Measurements from ENCODE around the gene UQCRQ.
A peak's percentile ranks its signal among the peaks of the same experiment; 100 is the strongest.

The UQCRQ gene

GRCh38 chr5:132866342-132867045 lies at the start of gene UQCRQ, which contains the start of gene GDF9:
UQCRQ (plus strand) TSS chr5:132866642; CDS start chr5:132866882, 240 bp downstream.
GDF9 (minus strand) TSS chr5:132866469; CDS start chr5:132864533, 1,936 bp downstream.
- peak; percentile 97 for ATAC-seq
- TF ChIP-seq TSHZ2 (CRISPR knock-in tag; IDR thresholded peaks at IDR 0.05) (0 out of 2 replicates have a peak, but pooled peaks have one; percentile 24), RARB (CRISPR knock-in tag; IDR thresholded peaks at IDR 0.05) (no peak), PATZ1 (CRISPR knock-in tag; IDR thresholded peaks at IDR 0.05; ENCODE audit: borderline replicate concordance) (no peak), ARNTL (CRISPR knock-in tag; IDR thresholded peaks at IDR 0.05; ENCODE audit: borderline replicate concordance, low read depth) (peak; percentile 59; the same call in 1 of the 2 replicates), BACH2 (CRISPR knock-in tag; IDR thresholded peaks at IDR 0.05; ENCODE audit: borderline replicate concordance) (no peak)

DNA sequence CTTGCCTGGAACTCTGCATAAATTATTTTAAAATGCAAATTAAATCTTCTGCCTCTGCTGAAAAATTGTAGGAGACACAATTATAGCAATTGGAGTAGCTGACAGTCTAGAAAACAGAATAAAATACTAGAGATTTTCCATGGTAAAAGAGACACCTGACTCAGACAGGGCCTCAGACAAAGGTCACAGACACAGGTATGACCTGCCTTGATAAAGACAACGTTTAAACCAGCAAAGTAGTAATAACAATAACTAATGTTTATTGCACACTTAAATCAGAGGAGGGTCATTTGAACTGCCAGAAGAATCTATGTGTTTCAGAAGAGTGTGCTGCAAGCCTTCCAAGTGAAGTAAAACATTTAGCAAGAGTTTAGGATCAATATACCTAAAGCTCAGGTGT lies 49.4 kb upstream of the UQCRQ start:
- no peak for TF ChIP-seq ZFP30 (CRISPR knock-in tag; IDR thresholded peaks at IDR 0.05)
- TF ChIP-seq ISL1 (CRISPR knock-in tag; IDR thresholded peaks at IDR 0.05), result no peak
- TF ChIP-seq ZNF565 (CRISPR knock-in tag; conservative IDR thresholded peaks at IDR 0.05; ENCODE audit: low read depth), result no peak
- no peak for TF ChIP-seq BACH2 (CRISPR knock-in tag; IDR thresholded peaks at IDR 0.05; ENCODE audit: borderline replicate concordance)
- no peak for TF ChIP-seq ZNF8 (CRISPR knock-in tag; IDR thresholded peaks at IDR 0.05)
- no peak for TF ChIP-seq PPARA (CRISPR knock-in tag; IDR thresholded peaks at IDR 0.05; ENCODE audit: borderline replicate concordance)
- TF ChIP-seq TCF4 (CRISPR knock-in tag; IDR thresholded peaks at IDR 0.05; ENCODE audit: borderline replicate concordance), result no peak
- TF ChIP-seq GLIS3 (CRISPR knock-in tag; IDR thresholded peaks at IDR 0.05), result no peak
- no peak for TF ChIP-seq SNAI2 (CRISPR knock-in tag; IDR thresholded peaks at IDR 0.05)
- TF ChIP-seq ZFP3 (CRISPR knock-in tag; IDR thresholded peaks at IDR 0.05), result no peak
- ATAC-seq, result no peak

DNA sequence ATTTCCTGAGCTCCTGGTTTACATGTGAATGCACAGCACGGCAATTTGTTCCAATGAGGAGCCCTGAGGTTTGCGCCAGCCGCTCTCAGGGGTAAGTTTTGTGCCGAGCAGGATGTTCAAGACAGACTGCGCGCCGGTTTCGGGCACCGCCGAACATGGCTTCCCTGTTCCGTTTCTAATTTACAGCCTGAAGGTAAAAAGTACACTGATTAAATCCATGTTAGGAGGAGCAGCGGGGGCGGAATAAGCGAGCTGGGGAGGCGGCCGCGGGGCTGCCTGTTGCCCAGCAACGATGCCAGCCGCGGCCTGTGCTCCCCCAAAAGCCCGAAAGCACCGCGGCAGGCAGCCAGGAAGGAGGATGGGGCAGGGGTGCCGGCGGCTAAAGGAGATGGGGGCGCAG lies 47.0 kb upstream of the UQCRQ start:
- TF ChIP-seq ZNF8 (CRISPR knock-in tag; IDR thresholded peaks at IDR 0.05), result no peak
- TF ChIP-seq ZFP30 (CRISPR knock-in tag; IDR thresholded peaks at IDR 0.05), result no peak
- TF ChIP-seq, protein P1, sequence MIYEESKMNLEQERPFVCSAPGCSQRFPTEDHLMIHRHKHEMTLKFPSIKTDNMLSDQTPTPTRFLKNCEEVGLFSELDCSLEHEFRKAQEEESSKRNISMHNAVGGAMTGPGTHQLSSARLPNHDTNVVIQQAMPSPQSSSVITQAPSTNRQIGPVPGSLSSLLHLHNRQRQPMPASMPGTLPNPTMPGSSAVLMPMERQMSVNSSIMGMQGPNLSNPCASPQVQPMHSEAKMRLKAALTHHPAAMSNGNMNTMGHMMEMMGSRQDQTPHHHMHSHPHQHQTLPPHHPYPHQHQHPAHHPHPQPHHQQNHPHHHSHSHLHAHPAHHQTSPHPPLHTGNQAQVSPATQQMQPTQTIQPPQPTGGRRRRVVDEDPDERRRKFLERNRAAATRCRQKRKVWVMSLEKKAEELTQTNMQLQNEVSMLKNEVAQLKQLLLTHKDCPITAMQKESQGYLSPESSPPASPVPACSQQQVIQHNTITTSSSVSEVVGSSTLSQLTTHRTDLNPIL (CRISPR knock-in tag; IDR thresholded peaks at IDR 0.05; ENCODE audit: low read depth), result no peak
- no peak for TF ChIP-seq ZNF565 (CRISPR knock-in tag; conservative IDR thresholded peaks at IDR 0.05; ENCODE audit: low read depth)
- TF ChIP-seq TCF4 (CRISPR knock-in tag; IDR thresholded peaks at IDR 0.05; ENCODE audit: borderline replicate concordance), result no peak
- ATAC-seq, result no peak

DNA sequence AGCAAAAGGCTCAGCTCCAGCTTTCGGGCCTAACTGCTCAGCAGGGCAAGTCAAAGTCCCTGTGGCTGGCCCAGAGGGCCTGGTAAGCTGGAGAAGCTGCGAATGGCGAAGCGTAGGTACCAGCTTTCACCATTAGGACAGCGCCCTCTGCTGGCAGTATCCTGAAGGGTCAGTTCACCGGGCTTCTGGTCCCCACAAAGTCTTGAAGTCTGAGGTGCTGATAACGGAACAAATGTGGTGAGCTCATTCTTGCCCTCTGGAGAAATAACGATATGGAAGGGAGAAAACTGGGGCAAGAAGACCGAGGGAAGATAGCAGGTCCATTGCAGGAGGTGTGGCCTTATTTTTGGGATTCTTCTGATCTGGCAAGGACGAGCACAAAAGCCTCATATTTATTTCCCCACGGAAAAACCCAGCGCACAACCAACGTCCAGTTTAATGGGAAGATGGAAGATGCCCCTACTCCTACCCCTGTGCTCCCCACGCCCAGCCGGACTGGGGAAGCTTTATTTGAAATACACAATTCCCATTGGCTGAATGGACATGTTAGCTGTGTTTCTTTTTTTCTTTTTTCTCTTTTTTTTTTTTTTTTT lies 46.2 kb upstream of the UQCRQ start:
- TF ChIP-seq GLIS3 (CRISPR knock-in tag; IDR thresholded peaks at IDR 0.05), result no peak
- TF ChIP-seq ZFP30 (CRISPR knock-in tag; IDR thresholded peaks at IDR 0.05), result no peak
- no peak for TF ChIP-seq ZFP3 (CRISPR knock-in tag; IDR thresholded peaks at IDR 0.05)
- no peak for TF ChIP-seq ARNTL (CRISPR knock-in tag; IDR thresholded peaks at IDR 0.05; ENCODE audit: borderline replicate concordance, low read depth)
- no peak for TF ChIP-seq ISL1 (CRISPR knock-in tag; IDR thresholded peaks at IDR 0.05)
- TF ChIP-seq CSRNP3 (CRISPR knock-in tag; IDR thresholded peaks at IDR 0.05), result no peak
- TF ChIP-seq ZC3H10 (CRISPR knock-in tag; IDR thresholded peaks at IDR 0.05), result no peak
- TF ChIP-seq TCF4 (CRISPR knock-in tag; IDR thresholded peaks at IDR 0.05; ENCODE audit: borderline replicate concordance), result no peak
- TF ChIP-seq TOX (CRISPR knock-in tag; IDR thresholded peaks at IDR 0.05; ENCODE audit: borderline replicate concordance), result no peak
- no peak for TF ChIP-seq ZNF8 (CRISPR knock-in tag; IDR thresholded peaks at IDR 0.05)
- TF ChIP-seq, protein P2, sequence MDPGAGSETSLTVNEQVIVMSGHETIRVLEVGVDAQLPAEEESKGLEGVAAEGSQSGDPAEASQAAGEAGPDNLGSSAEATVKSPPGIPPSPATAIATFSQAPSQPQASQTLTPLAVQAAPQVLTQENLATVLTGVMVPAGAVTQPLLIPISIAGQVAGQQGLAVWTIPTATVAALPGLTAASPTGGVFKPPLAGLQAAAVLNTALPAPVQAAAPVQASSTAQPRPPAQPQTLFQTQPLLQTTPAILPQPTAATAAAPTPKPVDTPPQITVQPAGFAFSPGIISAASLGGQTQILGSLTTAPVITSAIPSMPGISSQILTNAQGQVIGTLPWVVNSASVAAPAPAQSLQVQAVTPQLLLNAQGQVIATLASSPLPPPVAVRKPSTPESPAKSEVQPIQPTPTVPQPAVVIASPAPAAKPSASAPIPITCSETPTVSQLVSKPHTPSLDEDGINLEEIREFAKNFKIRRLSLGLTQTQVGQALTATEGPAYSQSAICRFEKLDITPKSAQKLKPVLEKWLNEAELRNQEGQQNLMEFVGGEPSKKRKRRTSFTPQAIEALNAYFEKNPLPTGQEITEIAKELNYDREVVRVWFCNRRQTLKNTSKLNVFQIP (CRISPR knock-in tag; IDR thresholded peaks at IDR 0.05; ENCODE audit: borderline replicate concordance, low read depth), result no peak
- TF ChIP-seq RARB (CRISPR knock-in tag; IDR thresholded peaks at IDR 0.05), result no peak
- TF ChIP-seq SNAI2 (CRISPR knock-in tag; IDR thresholded peaks at IDR 0.05), result no peak
- TF ChIP-seq BACH2 (CRISPR knock-in tag; IDR thresholded peaks at IDR 0.05; ENCODE audit: borderline replicate concordance), result no peak
- no peak for TF ChIP-seq PPARA (CRISPR knock-in tag; IDR thresholded peaks at IDR 0.05; ENCODE audit: borderline replicate concordance)
- TF ChIP-seq OSR1 (CRISPR knock-in tag; IDR thresholded peaks at IDR 0.05), result no peak
- peak; percentile 97 for ATAC-seq

All from SK-N-SH treated with all-trans-retinoic acid at 6 μM for 48 hours (cell line).